Measurements from ENCODE around the gene DBF4B. TPM values are rescaled to one million over a fixed set of nuclear protein-coding genes. Genes with fewer than 3 reads are reported as not detected.

DBF4B gene, protein sequence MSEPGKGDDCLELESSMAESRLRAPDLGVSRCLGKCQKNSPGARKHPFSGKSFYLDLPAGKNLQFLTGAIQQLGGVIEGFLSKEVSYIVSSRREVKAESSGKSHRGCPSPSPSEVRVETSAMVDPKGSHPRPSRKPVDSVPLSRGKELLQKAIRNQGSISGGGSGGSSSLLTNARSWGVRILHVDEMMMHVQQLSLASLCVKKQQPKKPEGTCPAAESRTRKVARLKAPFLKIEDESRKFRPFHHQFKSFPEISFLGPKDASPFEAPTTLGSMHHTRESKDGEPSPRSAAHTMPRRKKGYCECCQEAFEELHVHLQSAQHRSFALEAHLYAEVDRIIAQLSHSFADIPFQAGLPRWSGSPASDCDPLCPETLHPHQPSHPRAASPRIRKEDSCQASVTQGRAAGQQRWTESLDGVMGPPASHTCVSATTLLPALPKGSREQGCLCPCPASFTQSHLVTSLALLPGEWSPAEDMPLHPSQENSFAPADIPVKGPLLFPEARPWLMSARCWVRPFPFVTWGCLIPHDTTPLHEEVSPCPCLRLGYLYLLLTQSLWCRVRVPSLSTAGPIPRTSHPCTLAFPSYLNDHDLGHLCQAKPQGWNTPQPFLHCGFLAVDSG
- total RNA-seq = 1 to 10 TPM; 2.1 to 8.1 (median 4.7) TPM
- polyA plus RNA-seq = 10 to 100 TPM in 1 of 3 donors, 1 to 10 TPM in 2; 1.9 to 10.5 (median 3.7) TPM
- long read RNA-seq, donor 1, partial matches to known transcripts = 0 of 1 reads
- long read RNA-seq, donor 1, other reads (novel, unspliced or antisense) = 0 of 1 reads
- long read RNA-seq, donor 2 = 0 reads
- long read RNA-seq, donor 3 = 0 reads
- long read RNA-seq, donor 4 = 0 reads
- long read RNA-seq, donor 5, partial matches to known transcripts = 0 of 4 reads
- long read RNA-seq, donor 5, other reads (novel, unspliced or antisense) = 4 of 4 reads
- long read RNA-seq, donor 6 = 0 reads
- long read RNA-seq, donor 7 = 0 reads
- long read RNA-seq, donor 8 = 0 reads
- long read RNA-seq, donor 9 = 0 reads
- long read RNA-seq, donor 10 = 0 reads

DNA sequence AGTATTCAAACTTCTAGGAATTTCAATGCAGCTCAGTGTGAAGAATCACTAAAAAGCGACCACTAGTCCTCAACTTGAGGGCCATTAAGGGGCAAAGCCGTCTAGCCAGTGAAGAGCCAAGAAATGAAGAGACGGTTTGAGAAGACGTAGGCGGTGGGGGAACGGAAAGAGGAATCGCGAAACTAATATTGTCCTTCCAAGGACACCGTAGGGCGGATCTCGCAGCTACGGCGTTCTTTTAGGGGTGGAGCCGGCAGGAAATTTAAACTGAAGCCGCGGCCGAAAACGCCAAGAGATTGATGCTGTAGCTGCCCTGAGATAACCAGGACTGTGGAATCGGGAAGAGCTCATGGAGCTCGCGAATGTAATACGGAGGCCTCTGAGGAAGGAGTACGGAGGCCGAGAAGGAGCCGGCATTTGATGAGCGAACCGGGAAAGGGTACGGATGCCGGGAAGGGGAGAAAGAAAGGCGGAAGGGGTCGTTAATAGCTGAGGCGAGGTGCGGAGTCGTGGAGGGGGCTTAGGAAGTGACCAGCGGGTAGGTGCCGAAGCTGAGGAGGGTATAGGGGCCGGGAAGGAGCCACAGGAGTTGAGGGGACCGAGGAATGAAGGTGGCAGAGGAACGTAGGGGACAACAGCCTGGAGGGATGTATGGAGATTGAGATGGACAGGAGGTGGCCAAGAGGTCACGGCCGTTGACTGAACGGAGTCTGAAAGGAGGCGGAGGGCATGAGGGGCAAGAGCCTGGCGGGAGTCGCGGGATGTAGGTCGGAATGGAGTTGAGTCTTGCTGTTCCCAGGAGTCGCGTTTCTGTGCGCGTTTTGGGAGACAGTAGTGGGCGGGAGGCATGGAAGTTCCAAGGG lies at the start of gene DBF4B:
TSS of gene DBF4B (plus strand) at position 265 of the 863 bp plus-strand sequence. CDS start at position 421, 156 bp downstream.
- Histone ChIP-seq H3K36me3 (replicated peaks in 1 of 2) (no peaks in the 10 kb centered on the region), H3K4me3 (peak within 1 kb of the TSS; percentile 20 to 74 (median 62)), H3K4me1 (replicated peaks in 1 of 2) (peaks cover 7 to 12% of the 10 kb centered on the region in 2 donors), H3K27ac (peak within 1 kb of the TSS in 3 of 5 donors; percentile 18 to 66 (median 50)), H3K9me3 (replicated peaks in 1 of 3) (no peaks in the 10 kb centered on the region), H3K27me3 (no peaks in the 10 kb centered on the region)
- DNase-seq = peak; percentile 75 to 91 (median 84)
- 0 to 1% (median 0%) methylated on average over 52 of the region's 52 CpGs for WGBS, 4 donors
- peak in 1 of 2 donors; percentile 23 for TF ChIP-seq POLR2A (IDR thresholded peaks at IDR 0.05)
- TF ChIP-seq, protein P1, sequence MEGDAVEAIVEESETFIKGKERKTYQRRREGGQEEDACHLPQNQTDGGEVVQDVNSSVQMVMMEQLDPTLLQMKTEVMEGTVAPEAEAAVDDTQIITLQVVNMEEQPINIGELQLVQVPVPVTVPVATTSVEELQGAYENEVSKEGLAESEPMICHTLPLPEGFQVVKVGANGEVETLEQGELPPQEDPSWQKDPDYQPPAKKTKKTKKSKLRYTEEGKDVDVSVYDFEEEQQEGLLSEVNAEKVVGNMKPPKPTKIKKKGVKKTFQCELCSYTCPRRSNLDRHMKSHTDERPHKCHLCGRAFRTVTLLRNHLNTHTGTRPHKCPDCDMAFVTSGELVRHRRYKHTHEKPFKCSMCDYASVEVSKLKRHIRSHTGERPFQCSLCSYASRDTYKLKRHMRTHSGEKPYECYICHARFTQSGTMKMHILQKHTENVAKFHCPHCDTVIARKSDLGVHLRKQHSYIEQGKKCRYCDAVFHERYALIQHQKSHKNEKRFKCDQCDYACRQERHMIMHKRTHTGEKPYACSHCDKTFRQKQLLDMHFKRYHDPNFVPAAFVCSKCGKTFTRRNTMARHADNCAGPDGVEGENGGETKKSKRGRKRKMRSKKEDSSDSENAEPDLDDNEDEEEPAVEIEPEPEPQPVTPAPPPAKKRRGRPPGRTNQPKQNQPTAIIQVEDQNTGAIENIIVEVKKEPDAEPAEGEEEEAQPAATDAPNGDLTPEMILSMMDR (IDR thresholded peaks at IDR 0.05) = peak in 1 of 6 experiments; percentile 25
- intact Hi-C loops (cut with DNase I) = no loop called here

DNA sequence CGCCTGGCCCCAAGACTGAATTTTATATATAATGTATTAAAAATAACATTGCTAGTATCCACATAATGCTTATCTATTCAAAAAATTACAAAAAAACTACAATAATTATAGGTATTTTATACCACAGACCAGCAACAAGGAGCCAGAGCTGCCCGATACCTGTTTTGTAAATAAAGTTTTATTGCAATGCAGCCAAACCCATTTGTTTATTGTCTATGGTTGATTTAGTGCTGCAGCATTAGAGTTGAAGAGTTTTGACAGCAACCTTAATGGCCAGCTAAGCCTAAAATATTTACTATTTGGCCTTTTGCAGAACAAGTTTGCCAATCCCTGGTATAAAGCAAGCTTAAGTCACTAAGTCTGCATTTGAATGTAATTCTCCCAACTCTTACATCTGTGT lies 46.6 kb upstream of the DBF4B start:
- H3K36me3 ChIP-seq (replicated peaks in 1 of 2) = no peaks in the 10 kb centered on the region
- H3K9me3 ChIP-seq (replicated peaks in 1 of 3) = no peaks in the 10 kb centered on the region
- H3K27ac ChIP-seq = no peak overlapping the region
- intact Hi-C loops (cut with DNase I) = no loop called here
- TF ChIP-seq, protein P1 (IDR thresholded peaks at IDR 0.05) = no peak
- no peak for TF ChIP-seq POLR2A (IDR thresholded peaks at IDR 0.05)
- H3K4me1 ChIP-seq (replicated peaks in 1 of 2) = no peaks in the 10 kb centered on the region
- WGBS, 4 donors = 96 to 99% (median 98%) methylated on average over 2 of the region's 2 CpGs
- H3K27me3 ChIP-seq = peaks cover 15% of the 10 kb centered on the region
- no peak overlapping the region for H3K4me3 ChIP-seq
- DNase-seq = no peak

DNA sequence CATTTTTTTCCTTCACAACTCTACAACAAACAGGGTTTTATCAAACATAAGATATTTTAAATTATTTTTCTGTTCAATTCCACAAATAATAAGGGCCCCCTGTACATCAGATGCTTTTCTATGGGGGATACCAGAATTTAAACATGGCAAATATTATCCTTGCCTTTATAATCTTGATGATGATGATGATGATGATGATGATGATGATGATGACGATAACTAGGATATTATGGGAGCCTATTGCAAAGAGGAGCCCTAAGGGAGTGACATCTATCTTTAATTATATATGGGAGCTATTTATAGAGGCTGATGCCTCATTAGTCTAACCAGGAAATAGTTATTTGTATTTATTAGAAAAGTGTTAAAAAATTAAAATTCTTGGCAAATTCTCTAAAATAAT lies 45.4 kb upstream of the DBF4B start:
- 65 to 82% (median 72%) methylated on average over 1 of the region's 1 CpG for WGBS, 4 donors
- no peaks in the 10 kb centered on the region for H3K9me3 ChIP-seq (replicated peaks in 1 of 3)
- peaks cover 4% of the 10 kb centered on the region for H3K27me3 ChIP-seq
- no peak overlapping the region for H3K4me3 ChIP-seq
- DNase-seq = no peak
- no peak for TF ChIP-seq POLR2A (IDR thresholded peaks at IDR 0.05)
- TF ChIP-seq, protein P1 (IDR thresholded peaks at IDR 0.05) = no peak
- no peak overlapping the region for H3K27ac ChIP-seq
- no peaks in the 10 kb centered on the region for H3K4me1 ChIP-seq (replicated peaks in 1 of 2)
- intact Hi-C loops (cut with DNase I) = no loop called here
- H3K36me3 ChIP-seq (replicated peaks in 1 of 2) = no peaks in the 10 kb centered on the region
